GM23248 (cell line): ENCODE data around the gene PCCA.

Experiments used
- EZH2 ChIP-seq: fragments of 200-600 bp; sonication (generic); IDR thresholded peaks from 2 replicates; pipeline ENCODE4 v1.6.1; 2018; ENCODE audit warnings: antibody characterized with exemption, mild to moderate bottlenecking; ENCODE audit not compliant: insufficient read depth, poor library complexity, severe bottlenecking
- EZH2phosphoT487 ChIP-seq: fragments of 200-600 bp; sonication (generic); IDR thresholded peaks from 2 replicates; pipeline ENCODE4 v1.6.1; 2018; ENCODE audit warnings: antibody characterized with exemption, moderate library complexity, mild to moderate bottlenecking, low read depth; ENCODE audit not compliant: insufficient read depth

DNA sequence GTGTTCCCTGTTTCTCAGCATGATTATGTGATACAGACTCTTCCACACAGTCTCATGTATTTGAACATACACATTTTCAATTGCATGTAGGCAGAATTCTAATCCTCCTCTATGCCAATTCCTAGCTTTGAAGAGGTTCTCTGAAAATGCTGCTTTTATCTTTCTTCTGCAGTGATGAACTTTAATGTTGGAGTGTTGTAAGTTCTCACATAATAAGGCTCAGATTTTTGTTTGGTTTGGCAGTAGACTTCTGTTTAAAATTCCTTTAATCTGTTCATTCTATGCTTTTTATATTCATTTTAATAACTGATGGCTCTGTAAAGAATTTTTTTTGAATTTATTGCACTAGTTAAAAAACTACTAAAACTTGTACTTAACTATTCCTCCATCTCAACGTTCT is 273.9 kb downstream of the PCCA start:
- TF ChIP-seq EZH2 = no peak
- no peak for TF ChIP-seq EZH2phosphoT487
